Activated CD4-positive, CD25-positive, alpha-beta regulatory T cell (primary cell): ENCODE results near the gene CASP14.
"Not testable (repeated sequence)": the region's sequence is repeated elsewhere in the genome, so short reads cannot be mapped to it uniquely, and the experiment has no call there.

ENCODE experiments used
- DNase-seq, 4 experiments: peaks; one replicate each; lab custom pipeline; 2025; lab: John Stamatoyannopoulos, UW

CASP14 gene

GRCh38 chr19:15048885-15049541 is at the start of gene CASP14:
CASP14 (plus strand) TSS chr19:15049480; CDS start chr19:15052252, 2,772 bp downstream.
- DNase-seq: no peak

GRCh38 chr19:15008308-15008707 is 41.0 kb upstream of the CASP14 start:
- no peak for DNase-seq

GRCh38 chr19:15010501-15011300 is 38.6 kb upstream of the CASP14 start:
- DNase-seq: no peak

GRCh38 chr19:15014579-15014978 is 34.7 kb upstream of the CASP14 start:
- DNase-seq: no peak

GRCh38 chr19:15015946-15016542 is 33.2 kb upstream of the CASP14 start:
- no peak for DNase-seq

- not testable (repeated sequence) for DNase-seq
These were observed 30.4 kb upstream of the CASP14 start for GRCh38 chr19:15018836-15019235.

GRCh38 chr19:15021286-15022007 is 27.8 kb upstream of the CASP14 start:
- DNase-seq: no peak

- no peak for DNase-seq
These were observed 26.5 kb upstream of the CASP14 start for GRCh38 chr19:15022752-15023151.

- no peak for DNase-seq
These were observed 24.1 kb upstream of the CASP14 start for GRCh38 chr19:15025217-15025616.

- no peak for DNase-seq
These were observed 20.8 kb upstream of the CASP14 start for GRCh38 chr19:15028490-15028889.

GRCh38 chr19:15031675-15032074 is 17.6 kb upstream of the CASP14 start:
- DNase-seq: no peak

- no peak for DNase-seq
These were observed 13.4 kb upstream of the CASP14 start for GRCh38 chr19:15035795-15036311.

- no peak for DNase-seq
These were observed 11.7 kb upstream of the CASP14 start for GRCh38 chr19:15037586-15037985.

GRCh38 chr19:15038294-15038693 is 11.0 kb upstream of the CASP14 start:
- DNase-seq: no peak

GRCh38 chr19:15042003-15042402 is 7.3 kb upstream of the CASP14 start:
- no peak for DNase-seq

- no peak for DNase-seq
These were observed 6.5 kb upstream of the CASP14 start for GRCh38 chr19:15042826-15043225.

GRCh38 chr19:15045506-15045905 is 3.8 kb upstream of the CASP14 start:
- no peak for DNase-seq

GRCh38 chr19:15047680-15048079 is 1.6 kb upstream of the CASP14 start:
- DNase-seq: no peak

- DNase-seq: no peak
These were observed 1.2 kb upstream of the CASP14 start for GRCh38 chr19:15048128-15048527.

GRCh38 chr19:15050639-15051038 is 1.4 kb downstream of the CASP14 start:
- DNase-seq: no peak

- DNase-seq: no peak
These were observed 12.8 kb downstream of the CASP14 start for GRCh38 chr19:15062036-15062435.

- DNase-seq: not testable (repeated sequence)
These were observed 21.1 kb downstream of the CASP14 start for GRCh38 chr19:15070386-15070785.
